HG02884 (cell line): ENCODE results near the gene S100A7A.

Experiments
- ATAC-seq: cut with Tn5 transposase; IDR thresholded peaks from one replicate; pipeline ENCODE4 v1.9.1; 2021; ENCODE audit warnings: mild to moderate bottlenecking, moderate library complexity; ENCODE audit not compliant: unreplicated experiment

S100A7A gene

DNA sequence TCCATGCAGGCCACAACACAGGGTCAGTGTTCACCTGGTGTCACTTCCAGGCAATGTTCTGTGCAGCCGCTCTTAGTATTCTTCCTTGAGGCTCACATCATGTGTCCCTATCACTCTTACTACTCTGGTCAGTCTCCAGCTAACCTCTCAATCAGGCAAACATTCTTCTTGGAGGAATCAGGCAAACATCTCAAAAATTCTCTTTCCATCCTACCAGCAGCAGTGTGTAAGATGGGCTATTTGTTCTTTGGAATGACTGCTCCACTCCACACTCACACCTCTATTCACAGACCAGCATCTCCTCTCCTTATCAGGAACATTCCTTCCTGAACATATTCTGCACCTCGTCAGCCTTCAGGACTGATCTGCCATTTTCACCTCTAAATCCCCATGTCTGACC, 4.0 kb downstream of the S100A7A start:
- ATAC-seq: no peak

GRCh38 chr1:153422450-153423068, 6.2 kb downstream of the S100A7A start:
- ATAC-seq: no peak

DNA sequence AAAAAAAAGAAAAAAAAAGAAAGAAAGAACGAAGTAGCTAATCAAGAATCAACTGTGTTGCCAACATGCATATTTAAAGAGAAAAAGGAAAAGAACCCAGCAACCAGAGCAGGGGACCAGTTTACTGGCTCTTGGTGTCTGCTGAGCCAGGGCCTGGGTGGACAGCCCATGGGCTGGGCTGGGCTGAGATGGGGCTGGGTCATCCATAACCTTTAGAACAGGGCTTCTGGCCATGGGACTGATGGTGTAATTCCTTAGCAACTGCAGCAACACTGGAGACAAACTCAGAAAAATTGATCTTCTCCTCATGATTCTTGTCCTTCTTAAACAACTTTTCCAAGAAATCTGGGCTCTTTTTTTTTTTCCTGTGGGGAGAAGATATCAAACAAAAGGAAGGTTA, 10.5 kb downstream of the S100A7A start:
- no peak for ATAC-seq

GRCh38 chr1:153428073-153428638, 11.8 kb downstream of the S100A7A start:
- ATAC-seq: no peak

- no peak for ATAC-seq
Measured at GRCh38 chr1:153428791-153429190, 12.5 kb downstream of the S100A7A start.

GRCh38 chr1:153429266-153430165, 13.2 kb downstream of the S100A7A start:
- ATAC-seq: no peak

DNA sequence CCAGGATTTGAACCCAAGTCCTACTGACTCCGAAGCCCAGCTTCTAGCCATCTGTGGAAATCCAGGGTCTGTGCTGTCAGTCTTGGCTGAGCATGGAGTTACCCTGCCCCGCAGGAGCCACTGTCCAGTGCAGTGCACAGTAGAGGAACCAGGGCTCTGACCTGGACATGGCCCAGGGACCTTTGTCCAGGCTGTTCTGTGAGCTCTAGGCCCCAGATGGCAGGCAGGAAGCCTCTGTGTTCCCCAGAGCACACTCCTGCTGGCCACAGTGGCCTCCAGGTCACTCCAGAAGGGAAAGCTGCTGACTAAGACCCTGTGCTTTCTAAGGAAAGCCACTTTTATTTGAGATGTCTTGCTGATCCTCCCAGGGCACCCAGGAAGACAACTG, 13.8 kb downstream of the S100A7A start:
- no peak for ATAC-seq

DNA sequence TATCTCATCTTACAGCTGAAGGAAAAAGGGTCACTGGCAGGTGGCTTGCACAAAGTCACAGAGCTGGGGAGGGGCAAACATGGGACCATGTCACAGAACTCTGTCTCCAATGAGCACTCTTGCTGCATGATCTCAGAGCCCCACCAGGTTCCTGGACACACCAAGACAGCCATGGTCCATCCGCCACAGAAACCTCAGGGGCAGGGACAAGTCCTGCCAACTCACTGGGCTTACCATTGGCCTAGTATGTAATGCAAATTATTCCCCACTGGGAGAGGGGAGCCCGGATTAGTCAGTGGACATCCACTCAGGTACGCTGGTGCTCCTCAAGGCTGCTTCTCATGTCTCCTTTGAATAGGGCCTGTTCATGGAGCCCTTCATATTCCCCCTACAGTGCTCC, 14.2 kb downstream of the S100A7A start:
- ATAC-seq: no peak

DNA sequence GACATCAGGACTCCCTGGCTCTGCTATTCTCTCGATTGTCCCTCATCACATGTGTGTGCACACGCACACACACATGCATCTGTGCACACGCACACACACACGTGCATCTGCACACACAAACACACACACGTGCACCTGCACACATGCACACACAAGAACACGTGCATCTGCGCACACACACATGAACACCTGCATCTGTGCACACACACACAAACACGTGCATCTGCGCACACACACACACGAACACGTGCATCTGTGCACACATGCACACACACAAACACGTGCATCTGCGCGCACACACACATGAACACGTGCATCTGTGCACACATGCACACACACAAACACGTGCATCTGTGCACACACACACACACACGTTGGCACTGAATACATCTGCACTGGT, 14.7 kb downstream of the S100A7A start:
- ATAC-seq: no peak

- ATAC-seq: no peak
Measured at GRCh38 chr1:153431427-153431826, 15.1 kb downstream of the S100A7A start.

DNA sequence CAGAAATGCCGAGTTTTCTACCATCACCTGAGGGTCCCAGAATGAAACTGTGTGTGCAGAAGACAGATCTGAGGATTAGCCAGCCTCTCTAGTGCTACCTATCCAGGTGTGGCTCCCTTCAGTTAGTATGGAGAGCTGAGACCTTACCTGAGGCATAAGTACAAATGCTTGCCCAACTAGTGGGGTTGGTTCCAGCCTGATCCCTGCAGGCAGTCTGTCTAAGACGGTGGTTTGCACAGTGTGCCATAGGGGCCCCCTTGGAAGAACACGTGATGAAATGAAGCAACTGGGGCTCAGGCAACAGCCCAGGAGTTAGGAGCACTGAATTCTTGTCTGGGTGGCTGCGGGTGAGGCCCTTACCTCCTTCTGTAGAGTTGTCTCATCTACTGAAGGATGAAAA, 15.6 kb downstream of the S100A7A start:
- no peak for ATAC-seq

- no peak for ATAC-seq
Measured at GRCh38 chr1:153432874-153433681, 16.8 kb downstream of the S100A7A start.

DNA sequence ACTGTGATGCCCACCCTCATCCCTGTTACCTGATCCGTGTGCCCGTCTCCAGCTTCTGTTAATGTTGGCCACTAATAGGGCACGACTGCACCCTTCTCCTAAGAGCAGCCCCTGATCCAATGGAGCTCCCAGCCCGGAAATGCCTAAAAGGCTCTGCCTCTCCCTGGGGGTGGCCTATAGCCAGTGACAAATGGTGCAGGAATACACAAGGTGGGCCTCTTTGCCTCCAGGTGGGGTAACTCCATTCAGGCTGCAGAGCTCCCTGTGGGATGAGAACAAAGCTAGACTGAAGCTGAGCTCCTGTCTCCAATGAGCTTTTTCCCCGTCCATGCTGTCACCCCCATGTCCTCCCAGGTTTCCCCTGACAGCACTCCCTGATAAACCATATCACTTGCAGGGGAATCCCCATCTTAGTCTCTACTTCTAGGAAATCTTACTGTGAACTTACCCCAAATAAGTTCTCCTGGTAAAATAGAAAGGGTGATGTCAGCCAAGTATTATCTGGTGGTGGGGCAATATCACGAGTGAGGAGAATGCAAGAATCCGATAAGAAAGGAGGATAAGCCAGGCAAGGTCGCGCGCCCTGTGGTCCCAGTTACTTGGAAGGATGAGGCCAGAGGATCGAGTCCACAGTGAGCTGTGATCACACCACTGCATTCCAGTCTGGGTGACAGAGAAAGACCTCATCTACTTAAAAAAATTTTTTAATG, 18.6 kb downstream of the S100A7A start:
- ATAC-seq: no peak

DNA sequence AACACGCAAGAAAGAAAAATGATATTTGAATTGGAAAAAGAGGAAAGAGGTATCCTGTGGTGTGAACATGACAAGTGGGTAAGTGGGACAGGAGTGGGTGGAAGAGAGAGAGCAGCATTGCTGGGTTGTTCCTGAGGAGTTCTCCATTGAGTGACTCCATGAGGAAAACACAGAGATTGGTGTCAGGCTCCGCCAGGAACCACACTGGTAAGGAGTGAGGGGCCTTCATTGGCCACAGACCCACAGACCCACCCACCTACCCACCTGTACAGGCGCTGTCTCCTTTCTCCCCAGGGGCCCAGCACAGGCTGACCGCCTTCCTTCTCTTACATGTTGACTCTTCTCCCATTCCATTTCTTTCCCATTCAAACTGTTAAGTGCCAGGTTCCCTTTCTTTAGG, 20.9 kb downstream of the S100A7A start:
- no peak for ATAC-seq

DNA sequence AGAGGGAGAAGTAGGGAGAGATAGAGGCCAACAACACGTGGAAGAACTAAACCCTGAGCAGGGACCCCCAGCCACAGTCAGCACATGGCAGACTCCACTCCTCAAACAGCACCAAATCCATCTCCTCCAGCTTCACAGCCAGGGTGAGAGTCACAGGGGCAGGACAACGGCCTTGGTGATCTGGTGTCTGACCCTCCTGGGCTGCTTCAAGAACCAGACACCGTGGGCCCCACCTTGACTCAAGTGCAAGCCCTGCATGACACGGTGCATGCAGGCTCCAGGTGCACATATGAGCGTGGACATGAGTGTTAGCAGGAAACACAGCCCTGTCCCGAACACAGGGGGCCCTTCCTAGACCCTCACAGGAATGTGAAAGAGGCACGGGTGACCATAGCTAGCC, 22.3 kb downstream of the S100A7A start:
- no peak for ATAC-seq

- no peak for ATAC-seq
Measured at GRCh38 chr1:153439273-153439672, 23.0 kb downstream of the S100A7A start.

GRCh38 chr1:153441238-153441755, 25.0 kb downstream of the S100A7A start:
- ATAC-seq: no peak

- ATAC-seq: no peak
Measured at GRCh38 chr1:153443486-153443885, 27.2 kb downstream of the S100A7A start.

GRCh38 chr1:153444078-153444477, 27.8 kb downstream of the S100A7A start:
- ATAC-seq: no peak

DNA sequence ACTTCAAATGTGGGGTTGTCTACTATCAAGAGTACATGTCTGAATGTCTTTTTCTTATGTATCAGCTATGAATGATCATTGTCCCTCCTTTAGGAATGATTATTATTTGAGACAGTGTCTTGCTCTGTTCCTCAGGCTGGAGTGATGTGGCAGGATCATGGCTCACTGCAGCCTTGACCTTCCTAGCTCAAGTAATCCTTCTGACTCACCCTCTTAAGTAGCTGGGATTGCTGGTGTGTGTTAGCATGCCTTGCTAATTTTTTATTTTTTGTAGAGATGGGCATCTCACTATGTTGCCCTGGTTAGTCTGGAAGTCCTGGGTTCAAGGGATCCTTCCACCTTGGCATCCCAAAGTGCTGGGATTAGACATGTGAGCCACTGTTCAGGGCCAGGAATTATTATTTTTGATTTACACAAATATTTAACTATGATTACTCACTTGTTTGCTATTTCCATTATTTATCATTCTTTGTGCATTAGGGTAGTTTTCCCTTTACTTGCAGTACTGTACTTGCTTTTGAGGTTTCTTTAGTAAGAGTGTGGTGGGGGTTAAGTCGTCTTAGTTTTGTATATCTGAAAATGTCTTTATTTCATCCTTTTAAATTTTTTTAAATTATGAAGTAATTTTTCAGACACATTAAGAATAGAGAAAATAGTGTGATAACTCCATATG, 31.3 kb downstream of the S100A7A start:
- ATAC-seq: no peak
